GM21825 (cell line): Measurements from ENCODE around the gene BPNT1.
A peak's percentile ranks its signal among the peaks of the same experiment; 100 is the strongest.
"Not testable (repeated sequence)": the region's sequence is repeated elsewhere in the genome, so short reads cannot be mapped to it uniquely, and the experiment has no call there.

Source experiments
- ATAC-seq: cut with Tn5 transposase; IDR thresholded peaks from one replicate; pipeline ENCODE4 v1.9.1; 2021; ENCODE audit warnings: mild to moderate bottlenecking, moderate library complexity; ENCODE audit not compliant: unreplicated experiment

The BPNT1 gene

GRCh38 chr1:220084460-220084859, 5.1 kb downstream of the BPNT1 start:
- ATAC-seq = no peak

- ATAC-seq = no peak
These were observed 11.7 kb downstream of the BPNT1 start for GRCh38 chr1:220077887-220078286.

- ATAC-seq = no peak
These were observed 12.5 kb downstream of the BPNT1 start for GRCh38 chr1:220076861-220077762.

GRCh38 chr1:220067269-220068204, 22.1 kb downstream of the BPNT1 start:
- ATAC-seq = no peak

- no peak for ATAC-seq
These were observed 27.0 kb downstream of the BPNT1 start for GRCh38 chr1:220062629-220063028.

GRCh38 chr1:220060876-220061275, 28.7 kb downstream of the BPNT1 start:
- ATAC-seq = no peak

- ATAC-seq = no peak
These were observed 33.2 kb downstream of the BPNT1 start for GRCh38 chr1:220056374-220056773.

GRCh38 chr1:220046052-220046930, 43.3 kb downstream of the BPNT1 start, which contains the start of gene EPRS1:
EPRS1 (minus strand) TSS chr1:220046505; CDS start chr1:220046388, 117 bp downstream.
- ATAC-seq = peak; percentile 99

GRCh38 chr1:220045356-220046051, 44.1 kb downstream of the BPNT1 start:
- ATAC-seq = peak; percentile 23

GRCh38 chr1:220044678-220045355, 44.8 kb downstream of the BPNT1 start:
- no peak for ATAC-seq

- no peak for ATAC-seq
These were observed 45.9 kb downstream of the BPNT1 start for GRCh38 chr1:220043646-220044045.

- ATAC-seq = no peak
These were observed 49.5 kb downstream of the BPNT1 start for GRCh38 chr1:220040028-220040596.

GRCh38 chr1:220038640-220039039, 50.9 kb downstream of the BPNT1 start:
- ATAC-seq = no peak

- ATAC-seq = not testable (repeated sequence)
These were observed 51.8 kb downstream of the BPNT1 start for GRCh38 chr1:220037810-220038209.

GRCh38 chr1:220032911-220033310, 56.7 kb downstream of the BPNT1 start:
- ATAC-seq = no peak

GRCh38 chr1:220031287-220031686, 58.3 kb downstream of the BPNT1 start:
- no peak for ATAC-seq

GRCh38 chr1:220028346-220028895, 61.2 kb downstream of the BPNT1 start:
- ATAC-seq = no peak

GRCh38 chr1:220019071-220019470, 70.5 kb downstream of the BPNT1 start:
- no peak for ATAC-seq

- peak; percentile 87 for ATAC-seq
These were observed 76.1 kb downstream of the BPNT1 start for GRCh38 chr1:220013497-220013896.
